ENCODE results near the gene MAPK8IP1.

DNA sequence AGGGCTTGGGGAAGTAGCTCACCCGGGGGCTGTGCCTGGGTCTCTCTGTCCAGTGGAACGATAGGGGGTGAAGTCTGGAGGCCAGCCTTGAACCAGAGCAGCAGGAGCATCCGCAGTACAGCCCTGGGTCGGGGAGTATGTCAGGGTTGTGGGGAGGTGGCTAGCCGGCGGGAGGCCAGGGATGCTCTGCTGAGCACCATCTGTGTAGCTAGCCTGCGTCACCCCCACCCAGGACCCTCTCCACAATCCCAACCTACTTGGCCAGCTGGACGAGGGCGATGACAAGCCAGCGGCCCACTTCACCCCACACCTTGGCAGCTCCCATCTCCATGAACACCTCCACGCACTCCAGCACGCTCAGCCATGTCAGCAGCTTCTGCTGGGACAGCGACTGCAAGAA, 30.0 kb downstream of the MAPK8IP1 start:
- TF ChIP-seq, protein P1, sequence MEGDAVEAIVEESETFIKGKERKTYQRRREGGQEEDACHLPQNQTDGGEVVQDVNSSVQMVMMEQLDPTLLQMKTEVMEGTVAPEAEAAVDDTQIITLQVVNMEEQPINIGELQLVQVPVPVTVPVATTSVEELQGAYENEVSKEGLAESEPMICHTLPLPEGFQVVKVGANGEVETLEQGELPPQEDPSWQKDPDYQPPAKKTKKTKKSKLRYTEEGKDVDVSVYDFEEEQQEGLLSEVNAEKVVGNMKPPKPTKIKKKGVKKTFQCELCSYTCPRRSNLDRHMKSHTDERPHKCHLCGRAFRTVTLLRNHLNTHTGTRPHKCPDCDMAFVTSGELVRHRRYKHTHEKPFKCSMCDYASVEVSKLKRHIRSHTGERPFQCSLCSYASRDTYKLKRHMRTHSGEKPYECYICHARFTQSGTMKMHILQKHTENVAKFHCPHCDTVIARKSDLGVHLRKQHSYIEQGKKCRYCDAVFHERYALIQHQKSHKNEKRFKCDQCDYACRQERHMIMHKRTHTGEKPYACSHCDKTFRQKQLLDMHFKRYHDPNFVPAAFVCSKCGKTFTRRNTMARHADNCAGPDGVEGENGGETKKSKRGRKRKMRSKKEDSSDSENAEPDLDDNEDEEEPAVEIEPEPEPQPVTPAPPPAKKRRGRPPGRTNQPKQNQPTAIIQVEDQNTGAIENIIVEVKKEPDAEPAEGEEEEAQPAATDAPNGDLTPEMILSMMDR (IDR thresholded peaks at IDR 0.05), result no peak
- no peak for TF ChIP-seq EZH2 (IDR thresholded peaks at IDR 0.05)
- TF ChIP-seq EZH2phosphoT487 (IDR thresholded peaks at IDR 0.05), result no peak

All from neural progenitor cell (in vitro differentiated cells).